ENCODE data around the gene PPP1R26.
"Not testable (repeated sequence)": the region's sequence is repeated elsewhere in the genome, so short reads cannot be mapped to it uniquely, and the experiment has no call there.

Gene PPP1R26

GRCh38 chr9:135456436-135457104, 23.0 kb upstream of the PPP1R26 start:
- Histone ChIP-seq H3K27me3 (ENCODE audit: insufficient read depth, poor library complexity, severe bottlenecking) (no peaks in the 10 kb centered on the region), H3K4me3 (replicated peaks; ENCODE audit: insufficient read depth, low read length) (no peak overlapping the region), H3K27ac (replicated peaks) (no peak overlapping the region)
- TF ChIP-seq GABPA (IDR thresholded peaks at IDR 0.05; ENCODE audit: low read depth) (no peak), SPI1 (IDR thresholded peaks at IDR 0.05; ENCODE audit: borderline replicate concordance, low read depth) (no peak), POLR2AphosphoS5 (IDR thresholded peaks at IDR 0.05; ENCODE audit: low read depth) (no peak), REST (IDR thresholded peaks at IDR 0.05; ENCODE audit: insufficient replicate concordance, low read depth) (no peak), CTCF (IDR thresholded peaks at IDR 0.05; ENCODE audit: insufficient read depth, low read length) (no peak)
- no peak for DNase-seq (ENCODE audit: low read depth in 1 of 2, low spot score in 1 of 2)

GRCh38 chr9:135458478-135458877, 21.1 kb upstream of the PPP1R26 start:
- H3K4me3 ChIP-seq (replicated peaks; ENCODE audit: insufficient read depth, low read length); H3K27me3 ChIP-seq (ENCODE audit: insufficient read depth, poor library complexity, severe bottlenecking); DNase-seq (ENCODE audit: low read depth in 1 of 2, low spot score in 1 of 2); H3K27ac ChIP-seq (replicated peaks): not testable (repeated sequence)

- Histone ChIP-seq H3K27ac (replicated peaks) (no peak overlapping the region), H3K4me3 (replicated peaks; ENCODE audit: insufficient read depth, low read length) (no peak overlapping the region), H3K27me3 (ENCODE audit: insufficient read depth, poor library complexity, severe bottlenecking) (no peaks in the 10 kb centered on the region)
- TF ChIP-seq REST (IDR thresholded peaks at IDR 0.05; ENCODE audit: insufficient replicate concordance, low read depth) (no peak), GABPA (IDR thresholded peaks at IDR 0.05; ENCODE audit: low read depth) (no peak), SPI1 (IDR thresholded peaks at IDR 0.05; ENCODE audit: borderline replicate concordance, low read depth) (no peak), CTCF (IDR thresholded peaks at IDR 0.05; ENCODE audit: insufficient read depth, low read length) (no peak), POLR2AphosphoS5 (IDR thresholded peaks at IDR 0.05; ENCODE audit: low read depth) (no peak)
- no peak for DNase-seq (ENCODE audit: low read depth in 1 of 2, low spot score in 1 of 2)
These were observed 17.6 kb upstream of the PPP1R26 start for GRCh38 chr9:135461936-135462335.

GRCh38 chr9:135463140-135463539, 16.4 kb upstream of the PPP1R26 start:
- H3K27ac ChIP-seq (replicated peaks): no peak overlapping the region
- H3K4me3 ChIP-seq (replicated peaks; ENCODE audit: insufficient read depth, low read length): no peak overlapping the region
- no peaks in the 10 kb centered on the region for H3K27me3 ChIP-seq (ENCODE audit: insufficient read depth, poor library complexity, severe bottlenecking)
- no peak for DNase-seq (ENCODE audit: low read depth in 1 of 2, low spot score in 1 of 2)
- TF ChIP-seq POLR2AphosphoS5 (IDR thresholded peaks at IDR 0.05; ENCODE audit: low read depth): no peak
- TF ChIP-seq REST (IDR thresholded peaks at IDR 0.05; ENCODE audit: insufficient replicate concordance, low read depth): no peak
- no peak for TF ChIP-seq CTCF (IDR thresholded peaks at IDR 0.05; ENCODE audit: insufficient read depth, low read length)
- no peak for TF ChIP-seq SPI1 (IDR thresholded peaks at IDR 0.05; ENCODE audit: borderline replicate concordance, low read depth)
- no peak for TF ChIP-seq GABPA (IDR thresholded peaks at IDR 0.05; ENCODE audit: low read depth)
